ENCODE measurements around the gene DOCK8.

The DOCK8 gene

DNA sequence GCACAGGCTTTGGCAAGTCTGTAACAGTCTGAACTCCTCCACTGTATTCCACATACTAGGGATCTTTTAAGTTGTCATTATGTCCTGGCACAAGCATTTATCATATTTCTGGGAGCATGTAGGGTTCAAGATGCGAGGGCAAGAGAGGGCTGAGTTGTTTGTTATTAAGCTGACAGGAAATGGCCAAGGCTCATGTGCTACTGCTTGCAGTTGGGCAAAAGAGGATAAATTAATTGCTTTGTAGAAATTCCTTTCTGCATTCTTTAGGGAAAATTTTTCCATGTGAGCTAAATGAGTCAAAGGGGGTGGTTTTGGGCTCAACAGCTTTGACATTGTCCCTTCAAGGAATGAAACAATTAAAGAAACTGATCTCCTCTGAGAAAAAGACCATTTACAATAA lies 35.4 kb downstream of the DOCK8 start:
- Mint-ChIP-seq H3K9me3 (no peaks in the 10 kb centered on the region), H3K36me3 (ENCODE audit: low read depth) (no peaks in the 10 kb centered on the region), H3K27me3 (ENCODE audit: low read depth) (no peaks in the 10 kb centered on the region), H3K27ac (no peak overlapping the region), H3K4me3 (no peak overlapping the region), H3K4me1 (no peaks in the 10 kb centered on the region)
- TF ChIP-seq, protein P1, sequence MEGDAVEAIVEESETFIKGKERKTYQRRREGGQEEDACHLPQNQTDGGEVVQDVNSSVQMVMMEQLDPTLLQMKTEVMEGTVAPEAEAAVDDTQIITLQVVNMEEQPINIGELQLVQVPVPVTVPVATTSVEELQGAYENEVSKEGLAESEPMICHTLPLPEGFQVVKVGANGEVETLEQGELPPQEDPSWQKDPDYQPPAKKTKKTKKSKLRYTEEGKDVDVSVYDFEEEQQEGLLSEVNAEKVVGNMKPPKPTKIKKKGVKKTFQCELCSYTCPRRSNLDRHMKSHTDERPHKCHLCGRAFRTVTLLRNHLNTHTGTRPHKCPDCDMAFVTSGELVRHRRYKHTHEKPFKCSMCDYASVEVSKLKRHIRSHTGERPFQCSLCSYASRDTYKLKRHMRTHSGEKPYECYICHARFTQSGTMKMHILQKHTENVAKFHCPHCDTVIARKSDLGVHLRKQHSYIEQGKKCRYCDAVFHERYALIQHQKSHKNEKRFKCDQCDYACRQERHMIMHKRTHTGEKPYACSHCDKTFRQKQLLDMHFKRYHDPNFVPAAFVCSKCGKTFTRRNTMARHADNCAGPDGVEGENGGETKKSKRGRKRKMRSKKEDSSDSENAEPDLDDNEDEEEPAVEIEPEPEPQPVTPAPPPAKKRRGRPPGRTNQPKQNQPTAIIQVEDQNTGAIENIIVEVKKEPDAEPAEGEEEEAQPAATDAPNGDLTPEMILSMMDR (IDR thresholded peaks at IDR 0.05; ENCODE audit: unreplicated experiment in 3 of 3), result no peak

DNA sequence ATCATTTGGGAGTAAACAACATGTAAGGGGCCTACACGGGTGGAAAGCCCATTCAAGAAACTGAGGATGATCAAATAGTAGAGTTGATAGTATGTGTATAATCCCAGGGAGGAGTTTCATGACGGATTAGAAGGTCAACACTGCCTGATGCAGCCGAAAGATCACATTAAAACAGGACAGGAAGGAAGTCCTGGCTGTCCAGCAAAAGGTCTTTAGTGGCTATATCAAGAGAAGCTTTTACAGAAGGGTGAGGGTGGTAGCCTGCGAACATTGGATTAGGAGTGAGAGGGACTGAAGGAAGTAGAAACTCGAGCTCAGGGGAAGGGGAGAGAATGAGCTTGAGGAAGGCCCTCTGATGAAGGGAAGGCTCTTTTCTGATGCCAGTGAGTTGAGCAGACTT lies 36.0 kb downstream of the DOCK8 start:
- no peak overlapping the region for H3K27ac Mint-ChIP-seq
- TF ChIP-seq, protein P1 (IDR thresholded peaks at IDR 0.05; ENCODE audit: unreplicated experiment in 3 of 3), result no peak
- H3K27me3 Mint-ChIP-seq (ENCODE audit: low read depth), result no peaks in the 10 kb centered on the region
- H3K36me3 Mint-ChIP-seq (ENCODE audit: low read depth), result no peaks in the 10 kb centered on the region
- H3K9me3 Mint-ChIP-seq, result no peaks in the 10 kb centered on the region
- H3K4me1 Mint-ChIP-seq, result no peaks in the 10 kb centered on the region
- H3K4me3 Mint-ChIP-seq, result no peak overlapping the region

DNA sequence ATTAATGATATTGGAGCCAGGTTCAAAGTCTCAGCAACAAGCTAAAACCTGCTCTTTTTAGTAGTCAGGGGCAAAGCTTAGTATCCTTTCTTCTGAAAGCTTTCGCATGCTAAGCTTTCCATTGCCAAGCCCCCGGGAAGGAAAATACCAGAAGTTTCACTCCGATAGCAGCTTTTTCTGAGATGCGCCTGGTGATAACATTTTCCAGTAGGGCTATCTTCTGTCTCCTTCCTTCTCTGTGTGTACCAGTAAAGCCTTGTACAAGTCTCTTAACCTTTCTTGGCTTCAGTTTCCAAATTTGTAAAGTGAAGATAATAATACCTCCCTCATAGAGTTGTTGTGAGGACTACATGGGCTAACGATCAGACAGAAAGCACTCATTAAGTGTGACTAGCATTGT lies 36.7 kb downstream of the DOCK8 start:
- Mint-ChIP-seq H3K27me3 (ENCODE audit: low read depth) (no peaks in the 10 kb centered on the region), H3K36me3 (ENCODE audit: low read depth) (no peaks in the 10 kb centered on the region), H3K9me3 (no peaks in the 10 kb centered on the region), H3K27ac (no peak overlapping the region), H3K4me3 (no peak overlapping the region), H3K4me1 (no peaks in the 10 kb centered on the region)
- TF ChIP-seq, protein P1 (IDR thresholded peaks at IDR 0.05; ENCODE audit: unreplicated experiment in 3 of 3), result no peak

DNA sequence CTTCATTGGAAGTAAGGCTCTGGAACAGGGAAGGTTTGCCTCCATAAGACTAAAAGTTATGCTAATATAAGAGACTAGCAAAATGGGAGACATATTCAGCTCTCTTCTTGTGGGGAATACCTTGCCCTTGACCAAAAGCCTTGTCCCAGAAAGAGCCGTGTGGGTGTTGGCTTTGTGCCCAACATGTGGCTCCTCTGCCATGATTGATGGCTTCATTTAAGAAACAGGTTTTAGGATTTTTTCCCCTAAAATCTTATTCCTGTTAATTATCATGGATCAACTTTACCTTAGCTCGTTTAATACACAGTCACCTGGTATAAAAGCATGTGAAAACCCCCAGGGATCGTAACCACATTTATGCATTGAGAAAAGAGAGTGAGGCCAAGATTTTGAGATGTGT lies 38.9 kb downstream of the DOCK8 start:
- Mint-ChIP-seq H3K4me1 (no peaks in the 10 kb centered on the region), H3K36me3 (ENCODE audit: low read depth) (no peaks in the 10 kb centered on the region), H3K4me3 (no peak overlapping the region), H3K9me3 (no peaks in the 10 kb centered on the region), H3K27ac (no peak overlapping the region), H3K27me3 (ENCODE audit: low read depth) (no peaks in the 10 kb centered on the region)
- TF ChIP-seq, protein P1 (IDR thresholded peaks at IDR 0.05; ENCODE audit: unreplicated experiment in 3 of 3), result no peak

DNA sequence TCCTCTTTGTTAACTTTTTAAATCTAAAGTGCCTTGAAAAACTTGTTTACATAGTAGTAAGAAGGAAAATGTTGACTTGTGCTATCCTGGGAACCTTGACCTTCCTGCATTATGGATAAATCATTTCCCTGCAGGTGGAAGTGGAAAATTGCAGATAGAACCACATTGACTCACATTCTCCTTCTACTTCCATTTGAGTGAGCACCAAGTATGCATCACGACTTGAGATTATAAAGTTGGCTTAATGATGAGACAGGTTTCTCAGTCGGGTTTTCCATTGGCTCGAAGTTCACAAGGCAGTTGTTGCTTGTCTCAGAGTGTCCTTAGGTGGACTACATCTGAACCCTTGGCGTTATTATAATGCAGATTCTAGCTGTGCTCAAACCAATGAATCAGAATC lies 39.9 kb downstream of the DOCK8 start:
- no peak overlapping the region for H3K4me3 Mint-ChIP-seq
- no peaks in the 10 kb centered on the region for H3K4me1 Mint-ChIP-seq
- H3K9me3 Mint-ChIP-seq, result no peaks in the 10 kb centered on the region
- H3K36me3 Mint-ChIP-seq (ENCODE audit: low read depth), result no peaks in the 10 kb centered on the region
- peak overlapping the region in 2 of 3 experiments; percentile 67 to 81 for H3K27ac Mint-ChIP-seq
- no peaks in the 10 kb centered on the region for H3K27me3 Mint-ChIP-seq (ENCODE audit: low read depth)
- TF ChIP-seq, protein P1 (IDR thresholded peaks at IDR 0.05; ENCODE audit: unreplicated experiment in 3 of 3), result no peak

DNA sequence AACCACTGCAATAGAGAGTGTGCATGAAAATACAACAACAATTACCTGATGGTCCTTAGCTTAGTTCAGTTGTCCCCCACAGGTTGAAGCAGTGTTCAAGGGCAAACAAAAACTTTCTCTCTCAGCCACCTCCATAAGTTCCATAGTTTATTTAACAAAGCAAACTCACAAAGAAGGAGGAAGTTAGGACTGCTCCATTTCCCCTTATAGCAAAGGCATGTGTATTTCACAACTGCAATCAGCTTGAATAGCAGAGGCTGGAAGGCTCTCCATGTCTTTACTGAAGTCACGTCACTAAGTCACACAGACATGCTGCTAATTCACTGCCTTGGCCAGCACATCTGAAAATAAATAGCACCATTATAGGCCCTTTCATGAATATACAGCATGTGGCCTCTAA lies 43.3 kb downstream of the DOCK8 start:
- no peaks in the 10 kb centered on the region for H3K4me1 Mint-ChIP-seq
- no peaks in the 10 kb centered on the region for H3K9me3 Mint-ChIP-seq
- TF ChIP-seq, protein P1 (IDR thresholded peaks at IDR 0.05; ENCODE audit: unreplicated experiment in 3 of 3), result no peak
- no peaks in the 10 kb centered on the region for H3K27me3 Mint-ChIP-seq (ENCODE audit: low read depth)
- H3K4me3 Mint-ChIP-seq, result no peak overlapping the region
- H3K36me3 Mint-ChIP-seq (ENCODE audit: low read depth), result no peaks in the 10 kb centered on the region
- H3K27ac Mint-ChIP-seq, result no peak overlapping the region
